DMS153 treated with DMSO at 0.1 percent for 48 hours (cell line): ENCODE data around the gene IL7R.

Experiments
- DNase-seq: peaks from one replicate; lab custom pipeline; 2025; ENCODE audit not compliant: unreplicated experiment; lab: John Stamatoyannopoulos, UW

The IL7R gene

GRCh38 chr5:35903631-35904203 is 47.0 kb downstream of the IL7R start:
- no peak for DNase-seq

DNA sequence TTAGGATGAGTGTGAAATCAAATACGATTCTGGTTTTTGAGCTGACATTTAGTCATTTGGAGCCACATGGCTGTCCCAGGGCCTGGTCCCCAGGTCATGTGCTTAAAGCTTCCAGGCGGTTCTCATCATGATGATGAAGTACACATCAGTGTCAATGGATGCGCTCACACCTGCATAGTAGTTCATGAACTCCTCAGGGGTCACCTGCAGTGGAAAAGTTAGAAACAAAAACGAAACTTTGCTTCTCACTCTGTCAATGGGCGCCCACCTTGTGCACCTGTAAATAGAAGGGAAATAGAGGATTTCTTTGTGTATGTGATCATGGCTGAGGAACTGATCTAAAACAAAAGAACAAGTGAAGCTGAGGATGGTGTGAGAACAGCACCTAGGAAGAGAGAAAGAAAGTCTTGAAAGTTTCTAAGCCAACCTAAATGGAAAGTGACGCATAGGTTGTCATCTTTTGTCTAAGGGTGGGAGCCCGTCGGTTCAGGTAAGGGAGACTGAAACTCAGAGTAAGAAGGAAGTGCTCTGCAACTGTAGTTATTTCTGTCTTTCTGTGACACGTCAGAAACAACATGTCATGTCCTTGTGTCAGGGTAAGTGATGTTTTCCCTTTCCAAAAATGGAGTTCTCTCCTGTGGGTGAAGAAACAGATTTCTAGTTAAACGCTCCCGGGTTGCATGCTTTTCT is 47.9 kb downstream of the IL7R start:
- DNase-seq, result no peak

DNA sequence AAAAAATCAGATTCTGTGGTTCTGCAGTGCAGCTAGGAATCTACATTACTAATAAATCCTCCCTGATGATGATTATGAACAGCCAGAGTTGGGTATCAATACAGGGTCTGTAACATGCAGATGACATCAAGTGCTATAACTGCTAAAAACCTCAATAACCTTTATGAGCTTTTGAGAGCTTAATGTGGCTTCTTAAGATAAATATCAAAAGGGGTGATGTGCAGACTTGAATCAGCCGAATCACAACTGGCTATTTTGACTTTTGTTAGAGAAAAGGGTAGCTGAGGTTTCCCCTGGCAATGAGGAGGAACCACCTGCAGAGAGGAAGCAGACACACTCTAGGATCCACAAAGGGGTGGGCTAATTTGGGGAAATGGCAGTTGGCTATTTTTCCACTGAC is 51.5 kb downstream of the IL7R start:
- DNase-seq, result no peak

- DNase-seq, result no peak
These were observed 52.1 kb downstream of the IL7R start for GRCh38 chr5:35908814-35909213.

- no peak for DNase-seq
These were observed 62.5 kb downstream of the IL7R start for GRCh38 chr5:35919191-35919590.

GRCh38 chr5:35920890-35921289 is 64.2 kb downstream of the IL7R start:
- DNase-seq, result no peak

DNA sequence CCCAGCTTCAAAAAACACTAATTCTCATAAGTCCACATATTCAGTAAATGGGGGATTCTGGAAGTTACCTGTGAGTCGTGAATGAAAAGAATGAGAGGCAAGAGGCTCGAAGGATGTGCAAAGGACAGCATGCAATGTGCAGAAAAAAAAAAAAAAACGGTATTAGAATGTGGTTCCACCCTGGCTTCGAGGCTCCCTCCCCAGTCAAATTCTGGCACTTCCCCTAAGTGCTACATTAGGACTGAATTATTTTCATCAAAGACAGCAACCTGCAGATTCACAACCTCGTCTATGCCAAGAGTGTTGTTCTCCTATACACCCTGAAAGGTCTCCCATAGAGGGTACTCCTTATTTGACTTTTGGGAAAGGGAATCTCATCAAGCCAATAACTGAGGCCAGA is 65.2 kb downstream of the IL7R start:
- DNase-seq, result no peak

GRCh38 chr5:35922468-35922867 is 65.8 kb downstream of the IL7R start:
- DNase-seq, result no peak

- DNase-seq, result no peak
These were observed 67.6 kb downstream of the IL7R start for GRCh38 chr5:35924122-35924949.

- DNase-seq, result peak; percentile 41
These were observed 68.4 kb downstream of the IL7R start for GRCh38 chr5:35924950-35925722.

GRCh38 chr5:35926389-35927051 is 69.8 kb downstream of the IL7R start:
- peak; percentile 59 for DNase-seq
